GM23338 (cell line): ENCODE data around the gene CRB2. TPM values are rescaled to one million over a fixed set of nuclear protein-coding genes. Genes with fewer than 3 reads are reported as not detected.

Source experiments
- ATAC-seq: fragments of 200-7000 bp; cut with Tn5 transposase; 3 replicates; pipeline ENCODE4 v1.9.1; 2020
- DNase-seq: peaks from one replicate; pipeline ENCODE4 v3.0.0-alpha.2; 2015; ENCODE audit warnings: low spot score
- H2AFZ ChIP-seq: fragments of 200-600 bp; sonication (generic); 2 replicates; pipeline ENCODE4 v1.8.0; 2016; ENCODE audit warnings: antibody characterized with exemption, mild to moderate bottlenecking, moderate library complexity
- H3F3A ChIP-seq: fragments of 200-600 bp; sonication (generic); replicated peaks from 2 replicates; pipeline ENCODE4 v1.8.0; 2017; ENCODE audit warnings: antibody characterized with exemption, mixed run types, low read depth
- H3K27ac ChIP-seq: fragments of 200-600 bp; sonication (generic); 2 replicates; pipeline ENCODE4 v1.6.1; 2016; ENCODE audit warnings: low read depth
- H3K27me3 ChIP-seq: fragments of 200-600 bp; sonication (generic); 2 replicates; pipeline ENCODE4 v1.8.0; 2016; ENCODE audit warnings: mild to moderate bottlenecking, mixed run types, moderate library complexity; ENCODE audit not compliant: insufficient read depth
- H3K36me3 ChIP-seq: fragments of 200-600 bp; sonication (generic); 2 replicates; pipeline ENCODE4 v1.8.0; 2016; ENCODE audit warnings: mild to moderate bottlenecking; ENCODE audit not compliant: insufficient read depth
- H3K4me1 ChIP-seq: fragments of 200-600 bp; sonication (generic); 2 replicates; pipeline ENCODE4 v1.8.0; 2016; ENCODE audit warnings: mild to moderate bottlenecking, moderate library complexity; ENCODE audit not compliant: insufficient read depth
- H3K4me2 ChIP-seq: fragments of 200-600 bp; sonication (generic); 2 replicates; pipeline ENCODE4 v1.7.1; 2017; ENCODE audit warnings: mixed run types
- H3K4me3 ChIP-seq: fragments of 200-600 bp; sonication (generic); 2 replicates; pipeline ENCODE4 v1.6.1; 2016; ENCODE audit warnings: mixed run types
- H3K79me2 ChIP-seq: fragments of 200-600 bp; sonication (generic); replicated peaks from 2 replicates; pipeline ENCODE4 v1.8.0; 2017; ENCODE audit warnings: mild to moderate bottlenecking; ENCODE audit not compliant: insufficient read depth
- H3K9me2 ChIP-seq: fragments of 200-600 bp; sonication (generic); 2 replicates; pipeline ENCODE4 v1.8.0; 2017; ENCODE audit not compliant: insufficient read depth
- H4K20me1 ChIP-seq: fragments of 200-600 bp; sonication (generic); replicated peaks from 2 replicates; pipeline ENCODE4 v1.8.0; 2017; ENCODE audit warnings: mild to moderate bottlenecking; ENCODE audit not compliant: insufficient read depth
- H3K27ac Mint-ChIP-seq: 2 replicates; pipeline ENCODE4 v1.8.0; 2020; ENCODE audit warnings: inconsistent platforms, mild to moderate bottlenecking, moderate library complexity, mixed read lengths
- H3K27me3 Mint-ChIP-seq: 3 replicates; pipeline ENCODE4 v1.8.0; 2022; ENCODE audit warnings: low read depth, mild to moderate bottlenecking, moderate library complexity, mixed read lengths, inconsistent platforms; ENCODE audit not compliant: insufficient read depth, poor library complexity
- H3K36me3 Mint-ChIP-seq: 3 replicates; pipeline ENCODE4 v1.8.0; 2021; ENCODE audit warnings: low read depth, mild to moderate bottlenecking, inconsistent platforms, moderate library complexity, mixed read lengths
- H3K4me1 Mint-ChIP-seq: 3 replicates; pipeline ENCODE4 v1.8.0; 2020; ENCODE audit warnings: mild to moderate bottlenecking, inconsistent platforms, mixed read lengths
- H3K4me3 Mint-ChIP-seq: 3 replicates; pipeline ENCODE4 v1.8.0; 2021; ENCODE audit warnings: moderate library complexity, mild to moderate bottlenecking, inconsistent platforms, mixed read lengths
- H3K9me3 Mint-ChIP-seq: 3 replicates; pipeline ENCODE4 v1.8.0; 2020; ENCODE audit warnings: moderate library complexity, mild to moderate bottlenecking, inconsistent platforms, mixed read lengths
- EZH2 ChIP-seq: fragments of 200-600 bp; sonication (generic); IDR thresholded peaks from one replicate; pipeline ENCODE4 v1.8.0; 2017; ENCODE audit warnings: antibody characterized with exemption, mild to moderate bottlenecking, low read depth; ENCODE audit not compliant: unreplicated experiment
- EZH2phosphoT487 ChIP-seq: fragments of 200-600 bp; sonication (generic); IDR thresholded peaks from one replicate; pipeline ENCODE4 v1.8.1; 2018; ENCODE audit warnings: antibody characterized with exemption; ENCODE audit not compliant: unreplicated experiment
- STAT1 ChIP-seq: IDR thresholded peaks from one replicate; pipeline ENCODE4 v1.6.1; 2016; ENCODE audit warnings: antibody characterized with exemption; ENCODE audit not compliant: unreplicated experiment
- ZNF114 ChIP-seq: fragments of 250-450 bp; sonication (Bioruptor Pico); IDR thresholded peaks from 2 replicates; pipeline ENCODE4 v1.5.0; 2020; ENCODE audit warnings: mild to moderate bottlenecking, moderate library complexity
- polyA plus RNA-seq: library from polyadenylated mRNA; unstranded; fragments of >200 nt; fragmentation: Nextera tagmentation; extraction: Ambion mirVana; gene quantifications from 2 replicates; pipeline ENCODE4 v1.2.1, GENCODE V29; 2016
- total RNA-seq: library from RNA; depleted of rRNA; stranded (reverse); fragments of >200 nt; shearing (Covaris generic); gene quantifications from 2 replicates; pipeline ENCODE4 v1.2.3, GENCODE V29; 2014
- TF ChIP-seq, protein P1 (sequence below): IDR thresholded peaks from 2 replicates; pipeline ENCODE4 v1.6.1; 2016; ENCODE audit warnings: antibody characterized with exemption
- TF ChIP-seq, protein P2 (sequence below), 2 experiments: fragments of 200-600 bp in 1 of 2; sonication (generic) in 1 of 2; conservative IDR thresholded peaks; 2 replicates each; pipeline versions ENCODE4 v1.5.1 to v1.6.1; 2016 to 2017; ENCODE audit warnings: antibody characterized with exemption in 2 of 2, low read depth in 2 of 2, mild to moderate bottlenecking in 2 of 2, moderate library complexity in 1 of 2
- TF ChIP-seq, protein P3 (sequence below): fragments of 250-450 bp; sonication (Bioruptor Pico); IDR thresholded peaks from 2 replicates; pipeline ENCODE4 v1.5.0; 2020; ENCODE audit warnings: mild to moderate bottlenecking, moderate library complexity

The CRB2 gene
- total and polyA plus RNA-seq, 2 experiments from 2014 or later, result 0.34 to 10.2 TPM

DNA sequence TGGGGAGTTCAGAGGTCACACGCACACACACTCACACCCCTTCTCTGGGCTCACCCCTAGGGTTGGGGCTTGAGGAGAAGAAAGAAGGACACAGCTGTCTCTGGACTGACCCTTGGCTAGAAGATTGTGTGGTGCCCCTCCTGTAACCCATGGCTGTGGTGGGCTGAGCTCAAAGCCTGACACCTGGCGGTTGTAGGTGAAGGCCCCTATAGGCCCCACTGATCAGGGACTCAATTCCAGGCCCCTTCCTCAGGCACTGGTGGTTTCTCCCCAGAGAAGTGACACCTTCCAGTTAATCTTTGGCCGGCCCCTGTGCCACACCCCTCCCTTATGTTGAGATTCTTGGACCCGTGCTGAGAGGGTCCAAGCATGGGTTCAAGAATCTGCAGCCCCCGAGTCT lies 35.2 kb upstream of the CRB2 start:
- Histone ChIP-seq H3K79me2 (no peaks in the 10 kb centered on the region), H3K4me3 (no peak overlapping the region), H3K4me2 (no peak overlapping the region), H3K27ac (no peak overlapping the region), H2AFZ (no peak overlapping the region), H3K9me2 (no peaks in the 10 kb centered on the region), H3K4me1 (no peaks in the 10 kb centered on the region; the same call in 1 of the 2 replicates), H3K27me3 (no peaks in the 10 kb centered on the region), H4K20me1 (no peaks in the 10 kb centered on the region), H3F3A (no peaks in the 10 kb centered on the region), H3K36me3 (no peaks in the 10 kb centered on the region)
- no peaks in the 10 kb centered on the region; the same call in 2 of the 3 replicates for H3K9me3 Mint-ChIP-seq
- DNase-seq (no peak), ATAC-seq (peak; percentile 41)
- H3K4me3 Mint-ChIP-seq, result no peak overlapping the region
- H3K36me3 Mint-ChIP-seq, result no peaks in the 10 kb centered on the region; the same call in 1 of the 3 replicates
- peaks cover 17% of the 10 kb centered on the region for H3K4me1 Mint-ChIP-seq
- H3K27ac Mint-ChIP-seq, result no peak overlapping the region
- H3K27me3 Mint-ChIP-seq, result peaks cover 7% of the 10 kb centered on the region
- TF ChIP-seq ZNF114, result no peak
- TF ChIP-seq, protein P1, sequence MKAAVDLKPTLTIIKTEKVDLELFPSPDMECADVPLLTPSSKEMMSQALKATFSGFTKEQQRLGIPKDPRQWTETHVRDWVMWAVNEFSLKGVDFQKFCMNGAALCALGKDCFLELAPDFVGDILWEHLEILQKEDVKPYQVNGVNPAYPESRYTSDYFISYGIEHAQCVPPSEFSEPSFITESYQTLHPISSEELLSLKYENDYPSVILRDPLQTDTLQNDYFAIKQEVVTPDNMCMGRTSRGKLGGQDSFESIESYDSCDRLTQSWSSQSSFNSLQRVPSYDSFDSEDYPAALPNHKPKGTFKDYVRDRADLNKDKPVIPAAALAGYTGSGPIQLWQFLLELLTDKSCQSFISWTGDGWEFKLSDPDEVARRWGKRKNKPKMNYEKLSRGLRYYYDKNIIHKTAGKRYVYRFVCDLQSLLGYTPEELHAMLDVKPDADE, result no peak
- no peak for TF ChIP-seq EZH2phosphoT487
- TF ChIP-seq, protein P2, sequence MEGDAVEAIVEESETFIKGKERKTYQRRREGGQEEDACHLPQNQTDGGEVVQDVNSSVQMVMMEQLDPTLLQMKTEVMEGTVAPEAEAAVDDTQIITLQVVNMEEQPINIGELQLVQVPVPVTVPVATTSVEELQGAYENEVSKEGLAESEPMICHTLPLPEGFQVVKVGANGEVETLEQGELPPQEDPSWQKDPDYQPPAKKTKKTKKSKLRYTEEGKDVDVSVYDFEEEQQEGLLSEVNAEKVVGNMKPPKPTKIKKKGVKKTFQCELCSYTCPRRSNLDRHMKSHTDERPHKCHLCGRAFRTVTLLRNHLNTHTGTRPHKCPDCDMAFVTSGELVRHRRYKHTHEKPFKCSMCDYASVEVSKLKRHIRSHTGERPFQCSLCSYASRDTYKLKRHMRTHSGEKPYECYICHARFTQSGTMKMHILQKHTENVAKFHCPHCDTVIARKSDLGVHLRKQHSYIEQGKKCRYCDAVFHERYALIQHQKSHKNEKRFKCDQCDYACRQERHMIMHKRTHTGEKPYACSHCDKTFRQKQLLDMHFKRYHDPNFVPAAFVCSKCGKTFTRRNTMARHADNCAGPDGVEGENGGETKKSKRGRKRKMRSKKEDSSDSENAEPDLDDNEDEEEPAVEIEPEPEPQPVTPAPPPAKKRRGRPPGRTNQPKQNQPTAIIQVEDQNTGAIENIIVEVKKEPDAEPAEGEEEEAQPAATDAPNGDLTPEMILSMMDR (conservative IDR thresholded peaks at IDR 0.05; ENCODE audit: low read depth in 2 of 2), result peak; percentile 18 to 53; a peak in 3 of 4 replicates
- no peak for TF ChIP-seq EZH2
- TF ChIP-seq STAT1, result no peak
- TF ChIP-seq, protein P3, sequence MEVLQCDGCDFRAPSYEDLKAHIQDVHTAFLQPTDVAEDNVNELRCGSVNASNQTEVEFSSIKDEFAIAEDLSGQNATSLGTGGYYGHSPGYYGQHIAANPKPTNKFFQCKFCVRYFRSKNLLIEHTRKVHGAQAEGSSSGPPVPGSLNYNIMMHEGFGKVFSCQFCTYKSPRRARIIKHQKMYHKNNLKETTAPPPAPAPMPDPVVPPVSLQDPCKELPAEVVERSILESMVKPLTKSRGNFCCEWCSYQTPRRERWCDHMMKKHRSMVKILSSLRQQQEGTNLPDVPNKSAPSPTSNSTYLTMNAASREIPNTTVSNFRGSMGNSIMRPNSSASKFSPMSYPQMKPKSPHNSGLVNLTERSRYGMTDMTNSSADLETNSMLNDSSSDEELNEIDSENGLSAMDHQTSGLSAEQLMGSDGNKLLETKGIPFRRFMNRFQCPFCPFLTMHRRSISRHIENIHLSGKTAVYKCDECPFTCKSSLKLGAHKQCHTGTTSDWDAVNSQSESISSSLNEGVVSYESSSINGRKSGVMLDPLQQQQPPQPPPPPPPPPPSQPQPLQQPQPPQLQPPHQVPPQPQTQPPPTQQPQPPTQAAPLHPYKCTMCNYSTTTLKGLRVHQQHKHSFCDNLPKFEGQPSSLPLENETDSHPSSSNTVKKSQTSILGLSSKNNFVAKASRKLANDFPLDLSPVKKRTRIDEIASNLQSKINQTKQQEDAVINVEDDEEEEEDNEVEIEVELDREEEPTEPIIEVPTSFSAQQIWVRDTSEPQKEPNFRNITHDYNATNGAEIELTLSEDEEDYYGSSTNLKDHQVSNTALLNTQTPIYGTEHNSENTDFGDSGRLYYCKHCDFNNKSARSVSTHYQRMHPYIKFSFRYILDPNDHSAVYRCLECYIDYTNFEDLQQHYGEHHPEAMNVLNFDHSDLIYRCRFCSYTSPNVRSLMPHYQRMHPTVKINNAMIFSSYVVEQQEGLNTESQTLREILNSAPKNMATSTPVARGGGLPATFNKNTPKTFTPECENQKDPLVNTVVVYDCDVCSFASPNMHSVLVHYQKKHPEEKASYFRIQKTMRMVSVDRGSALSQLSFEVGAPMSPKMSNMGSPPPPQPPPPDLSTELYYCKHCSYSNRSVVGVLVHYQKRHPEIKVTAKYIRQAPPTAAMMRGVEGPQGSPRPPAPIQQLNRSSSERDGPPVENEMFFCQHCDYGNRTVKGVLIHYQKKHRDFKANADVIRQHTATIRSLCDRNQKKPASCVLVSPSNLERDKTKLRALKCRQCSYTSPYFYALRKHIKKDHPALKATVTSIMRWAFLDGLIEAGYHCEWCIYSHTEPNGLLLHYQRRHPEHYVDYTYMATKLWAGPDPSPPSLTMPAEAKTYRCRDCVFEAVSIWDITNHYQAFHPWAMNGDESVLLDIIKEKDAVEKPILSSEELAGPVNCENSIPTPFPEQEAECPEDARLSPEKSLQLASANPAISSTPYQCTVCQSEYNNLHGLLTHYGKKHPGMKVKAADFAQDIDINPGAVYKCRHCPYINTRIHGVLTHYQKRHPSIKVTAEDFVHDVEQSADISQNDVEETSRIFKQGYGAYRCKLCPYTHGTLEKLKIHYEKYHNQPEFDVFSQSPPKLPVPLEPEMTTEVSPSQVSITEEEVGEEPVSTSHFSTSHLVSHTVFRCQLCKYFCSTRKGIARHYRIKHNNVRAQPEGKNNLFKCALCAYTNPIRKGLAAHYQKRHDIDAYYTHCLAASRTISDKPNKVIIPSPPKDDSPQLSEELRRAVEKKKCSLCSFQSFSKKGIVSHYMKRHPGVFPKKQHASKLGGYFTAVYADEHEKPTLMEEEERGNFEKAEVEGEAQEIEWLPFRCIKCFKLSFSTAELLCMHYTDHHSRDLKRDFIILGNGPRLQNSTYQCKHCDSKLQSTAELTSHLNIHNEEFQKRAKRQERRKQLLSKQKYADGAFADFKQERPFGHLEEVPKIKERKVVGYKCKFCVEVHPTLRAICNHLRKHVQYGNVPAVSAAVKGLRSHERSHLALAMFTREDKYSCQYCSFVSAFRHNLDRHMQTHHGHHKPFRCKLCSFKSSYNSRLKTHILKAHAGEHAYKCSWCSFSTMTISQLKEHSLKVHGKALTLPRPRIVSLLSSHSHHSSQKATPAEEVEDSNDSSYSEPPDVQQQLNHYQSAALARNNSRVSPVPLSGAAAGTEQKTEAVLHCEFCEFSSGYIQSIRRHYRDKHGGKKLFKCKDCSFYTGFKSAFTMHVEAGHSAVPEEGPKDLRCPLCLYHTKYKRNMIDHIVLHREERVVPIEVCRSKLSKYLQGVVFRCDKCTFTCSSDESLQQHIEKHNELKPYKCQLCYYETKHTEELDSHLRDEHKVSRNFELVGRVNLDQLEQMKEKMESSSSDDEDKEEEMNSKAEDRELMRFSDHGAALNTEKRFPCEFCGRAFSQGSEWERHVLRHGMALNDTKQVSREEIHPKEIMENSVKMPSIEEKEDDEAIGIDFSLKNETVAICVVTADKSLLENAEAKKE, result no peak
